ENCODE data around the gene SLC15A2. TPM values are rescaled to one million over a fixed set of nuclear protein-coding genes. Genes with fewer than 3 reads are reported as not detected.

SLC15A2 gene
- total RNA-seq, 4 donors from 2014 or later: 0.77 to 9.3 (median 4.0) TPM

DNA sequence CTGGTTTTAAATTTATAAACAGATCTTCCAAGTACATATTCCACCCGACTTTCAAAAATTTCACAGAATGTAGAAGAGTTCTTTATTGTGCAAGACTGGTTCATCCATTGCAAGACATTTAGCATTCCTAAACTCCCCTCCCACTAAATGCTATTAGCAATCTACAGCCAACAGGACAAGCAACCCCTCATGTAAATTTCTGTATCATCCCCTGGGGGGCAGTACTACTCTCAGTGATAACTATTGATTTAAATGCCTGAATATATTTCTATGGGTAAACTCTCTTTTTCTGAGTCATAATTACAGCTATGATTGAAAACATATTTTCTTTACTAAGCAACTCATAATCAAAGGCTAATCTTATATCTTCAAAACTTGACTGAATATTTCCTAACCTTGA lies 10.7 kb upstream of the SLC15A2 start:
- TF ChIP-seq, protein P1, sequence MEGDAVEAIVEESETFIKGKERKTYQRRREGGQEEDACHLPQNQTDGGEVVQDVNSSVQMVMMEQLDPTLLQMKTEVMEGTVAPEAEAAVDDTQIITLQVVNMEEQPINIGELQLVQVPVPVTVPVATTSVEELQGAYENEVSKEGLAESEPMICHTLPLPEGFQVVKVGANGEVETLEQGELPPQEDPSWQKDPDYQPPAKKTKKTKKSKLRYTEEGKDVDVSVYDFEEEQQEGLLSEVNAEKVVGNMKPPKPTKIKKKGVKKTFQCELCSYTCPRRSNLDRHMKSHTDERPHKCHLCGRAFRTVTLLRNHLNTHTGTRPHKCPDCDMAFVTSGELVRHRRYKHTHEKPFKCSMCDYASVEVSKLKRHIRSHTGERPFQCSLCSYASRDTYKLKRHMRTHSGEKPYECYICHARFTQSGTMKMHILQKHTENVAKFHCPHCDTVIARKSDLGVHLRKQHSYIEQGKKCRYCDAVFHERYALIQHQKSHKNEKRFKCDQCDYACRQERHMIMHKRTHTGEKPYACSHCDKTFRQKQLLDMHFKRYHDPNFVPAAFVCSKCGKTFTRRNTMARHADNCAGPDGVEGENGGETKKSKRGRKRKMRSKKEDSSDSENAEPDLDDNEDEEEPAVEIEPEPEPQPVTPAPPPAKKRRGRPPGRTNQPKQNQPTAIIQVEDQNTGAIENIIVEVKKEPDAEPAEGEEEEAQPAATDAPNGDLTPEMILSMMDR (IDR thresholded peaks at IDR 0.05): no peak
- no peak for TF ChIP-seq POLR2A (IDR thresholded peaks at IDR 0.05)
- no peaks in the 10 kb centered on the region for H3K36me3 ChIP-seq
- no peak overlapping the region for H3K27ac ChIP-seq
- H3K4me3 ChIP-seq: no peak overlapping the region
- peaks cover 0 to 5% of the 10 kb centered on the region in 2 donors for H3K27me3 ChIP-seq
- intact Hi-C loops (cut with DNase I; ENCODE audit: low total_unique reads): no loop called here
- no peaks in the 10 kb centered on the region for H3K4me1 ChIP-seq
- DNase-seq: no peak
- no peaks in the 10 kb centered on the region for H3K9me3 ChIP-seq

DNA sequence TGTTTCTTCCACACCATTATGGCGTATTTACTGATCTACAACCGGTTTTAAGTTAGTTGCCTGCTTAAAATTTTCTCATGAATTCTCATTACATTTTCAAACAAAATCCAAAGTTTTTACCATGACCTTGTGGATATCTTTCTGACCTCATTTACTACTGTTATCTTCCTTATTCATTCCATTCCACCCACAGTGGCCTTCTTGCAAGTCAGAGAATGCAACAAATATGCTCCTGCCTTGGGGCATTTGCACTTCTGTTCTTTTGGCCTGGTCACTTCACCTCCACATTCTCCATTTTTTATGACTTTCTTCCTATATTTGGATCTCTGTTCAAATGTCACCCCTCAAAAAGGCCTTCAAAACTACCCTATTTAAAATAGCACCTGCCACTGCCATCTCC lies 8.8 kb upstream of the SLC15A2 start:
- H3K4me3 ChIP-seq: no peak overlapping the region
- intact Hi-C loops (cut with DNase I; ENCODE audit: low total_unique reads): no loop called here
- no peaks in the 10 kb centered on the region for H3K9me3 ChIP-seq
- H3K36me3 ChIP-seq: no peaks in the 10 kb centered on the region
- no peak for DNase-seq
- TF ChIP-seq POLR2A (IDR thresholded peaks at IDR 0.05): no peak
- TF ChIP-seq, protein P1 (IDR thresholded peaks at IDR 0.05): no peak
- no peak overlapping the region for H3K27ac ChIP-seq
- no peaks in the 10 kb centered on the region for H3K4me1 ChIP-seq
- H3K27me3 ChIP-seq: peaks cover 0 to 5% of the 10 kb centered on the region in 2 donors

DNA sequence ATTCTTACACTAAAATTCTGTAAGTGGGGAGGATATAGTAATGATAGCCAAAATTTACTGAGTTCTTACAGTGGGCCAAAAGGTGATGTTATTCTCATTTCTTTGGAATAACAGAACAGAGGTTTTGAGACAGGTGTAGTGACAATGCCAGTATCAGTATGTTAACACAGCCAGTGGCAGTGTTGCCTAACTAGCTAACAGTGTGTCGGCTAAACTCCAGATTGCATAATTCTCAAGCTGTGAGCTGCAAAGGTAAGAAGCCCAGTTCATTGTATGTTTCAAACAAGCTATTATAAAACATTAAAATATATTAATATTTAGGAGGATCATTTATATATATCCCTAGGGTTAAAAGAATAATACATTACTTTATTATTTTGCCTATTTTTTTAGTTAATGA lies 920 bp downstream of the SLC15A2 start:
- Histone ChIP-seq H3K4me3 (no peak overlapping the region), H3K27ac (no peak overlapping the region), H3K9me3 (no peaks in the 10 kb centered on the region), H3K27me3 (no peaks in the 10 kb centered on the region), H3K36me3 (no peaks in the 10 kb centered on the region), H3K4me1 (no peaks in the 10 kb centered on the region)
- TF ChIP-seq, protein P1 (IDR thresholded peaks at IDR 0.05): no peak
- no peak for TF ChIP-seq POLR2A (IDR thresholded peaks at IDR 0.05)
- intact Hi-C loops (cut with DNase I; ENCODE audit: low total_unique reads): no loop called here
- no peak for DNase-seq

DNA sequence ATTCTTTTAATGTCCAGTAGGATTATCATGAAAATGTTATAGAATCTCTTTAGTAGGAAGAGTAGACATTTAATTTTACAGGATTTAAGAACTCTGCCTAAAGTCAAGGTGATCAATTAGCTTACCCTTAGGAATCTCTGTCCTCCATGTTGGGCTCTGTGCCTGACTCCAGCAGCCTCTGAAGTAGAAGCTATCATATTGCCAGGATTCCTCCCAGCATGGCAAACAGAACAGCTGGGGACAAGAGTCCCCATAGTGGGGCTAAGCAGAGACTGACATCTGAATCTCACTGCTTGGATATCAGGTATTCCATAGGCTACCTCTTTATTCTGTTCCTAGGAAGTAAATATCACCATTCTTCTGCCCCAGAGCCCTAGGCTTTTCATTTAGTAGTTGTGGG lies 1.5 kb downstream of the SLC15A2 start:
- H3K36me3 ChIP-seq: no peaks in the 10 kb centered on the region
- no peaks in the 10 kb centered on the region for H3K27me3 ChIP-seq
- H3K4me3 ChIP-seq: no peak overlapping the region
- no peak overlapping the region for H3K27ac ChIP-seq
- no peaks in the 10 kb centered on the region for H3K9me3 ChIP-seq
- no peaks in the 10 kb centered on the region for H3K4me1 ChIP-seq
- no peak for DNase-seq
- TF ChIP-seq POLR2A (IDR thresholded peaks at IDR 0.05): no peak
- TF ChIP-seq, protein P1 (IDR thresholded peaks at IDR 0.05): no peak
- intact Hi-C loops (cut with DNase I; ENCODE audit: low total_unique reads): no loop called here

DNA sequence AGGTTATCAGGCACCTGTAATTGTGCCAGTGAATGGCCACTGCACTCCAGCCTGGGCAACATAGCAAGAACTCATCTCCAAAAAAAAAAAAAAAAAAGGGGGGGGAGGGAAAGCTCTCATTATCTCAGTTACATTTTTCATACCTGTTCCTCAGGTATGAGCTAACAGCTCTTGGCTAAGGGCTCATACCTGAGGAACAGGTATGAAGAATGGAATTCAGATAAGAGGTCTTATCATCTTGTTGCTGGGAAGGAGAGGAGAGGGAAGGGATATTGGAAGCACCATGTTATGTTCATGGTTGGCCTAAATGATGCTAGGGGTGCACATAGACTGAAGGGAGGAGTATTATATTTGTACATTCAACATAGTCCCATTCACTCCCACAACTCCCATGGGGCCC lies 2.6 kb downstream of the SLC15A2 start:
- no peak overlapping the region for H3K4me3 ChIP-seq
- no peak overlapping the region for H3K27ac ChIP-seq
- TF ChIP-seq, protein P1 (IDR thresholded peaks at IDR 0.05): no peak
- TF ChIP-seq POLR2A (IDR thresholded peaks at IDR 0.05): no peak
- intact Hi-C loops (cut with DNase I; ENCODE audit: low total_unique reads): no loop called here
- no peaks in the 10 kb centered on the region for H3K4me1 ChIP-seq
- H3K36me3 ChIP-seq: no peaks in the 10 kb centered on the region
- H3K27me3 ChIP-seq: no peaks in the 10 kb centered on the region
- no peak for DNase-seq
- no peaks in the 10 kb centered on the region for H3K9me3 ChIP-seq

Data from uterus (tissue), 4 donors.